ENCODE measurements around the gene GTF3C2. TPM values are rescaled to one million over a fixed set of nuclear protein-coding genes. Genes with fewer than 3 reads are reported as not detected.

The GTF3C2 gene
- total and polyA plus RNA-seq, 4 donors = 9.7 to 20.6 (median 14.7) TPM

- H3K4me3 ChIP-seq (ENCODE audit: low read depth in 1 of 3, low read length in 3 of 3) = no peak overlapping the region
- WGBS = 70% methylated on average over 4 of the region's 4 CpGs
- no peak overlapping the region for H3K9ac ChIP-seq (ENCODE audit: low read depth in 1 of 2, low read length in 2 of 2)
- no peak for DNase-seq (ENCODE audit: low spot score)
- H3K27me3 ChIP-seq (ENCODE audit: control insufficient read depth in 4 of 4, insufficient read depth in 4 of 4, low read length in 3 of 4) = no peaks in the 10 kb centered on the region
- H3K9me3 ChIP-seq (ENCODE audit: control insufficient read depth in 4 of 4, low read length in 3 of 4) = no peaks in the 10 kb centered on the region
- H3K36me3 ChIP-seq (ENCODE audit: control insufficient read depth in 4 of 4, insufficient read depth in 3 of 4, low read depth in 1 of 4, low read length in 3 of 4) = no peaks in the 10 kb centered on the region
- H3K4me1 ChIP-seq (ENCODE audit: control insufficient read depth in 4 of 4, insufficient read depth in 4 of 4, low read length in 3 of 4) = peaks cover 2 to 11% (median 7%) of the 10 kb centered on the region in 4 donors
- H3K27ac ChIP-seq (ENCODE audit: low read depth in 1 of 2, low read length in 2 of 2) = no peak overlapping the region
- no peak for TF ChIP-seq FOXA1 (IDR thresholded peaks at IDR 0.05)
- TF ChIP-seq ZBTB33 (IDR thresholded peaks at IDR 0.05) = no peak
- no peak for TF ChIP-seq JUND (IDR thresholded peaks at IDR 0.05)
- TF ChIP-seq SP1 (IDR thresholded peaks at IDR 0.05) = no peak
- TF ChIP-seq REST (IDR thresholded peaks at IDR 0.05) = no peak
- TF ChIP-seq GABPA (IDR thresholded peaks at IDR 0.05 in 1 of 2, conservative IDR thresholded peaks at IDR 0.05 in 1 of 2) = no peak
- no peak for TF ChIP-seq HNF4A (conservative IDR thresholded peaks at IDR 0.05)
- TF ChIP-seq HNF4G (IDR thresholded peaks at IDR 0.05) = no peak
- no peak for TF ChIP-seq EGR1 (IDR thresholded peaks at IDR 0.05; ENCODE audit: low read depth in 2 of 2)
- no peak for TF ChIP-seq RAD21 (IDR thresholded peaks at IDR 0.05)
- TF ChIP-seq RXRA (IDR thresholded peaks at IDR 0.05) = no peak
- TF ChIP-seq NR2F2 (IDR thresholded peaks at IDR 0.05) = no peak
- no peak for TF ChIP-seq CTCF (IDR thresholded peaks at IDR 0.05; ENCODE audit: low read depth, low read length, missing input control)
- TF ChIP-seq FOXA2 (IDR thresholded peaks at IDR 0.05) = no peak
- TF ChIP-seq ATF3 (IDR thresholded peaks at IDR 0.05) = no peak
- TF ChIP-seq MAX (IDR thresholded peaks at IDR 0.05) = no peak
- TF ChIP-seq YY1 (IDR thresholded peaks at IDR 0.05) = no peak
- TF ChIP-seq TAF1 (conservative IDR thresholded peaks at IDR 0.05) = no peak
Measured at GRCh38 chr2:27296481-27296880, 60.1 kb downstream of the GTF3C2 start.

Data from liver (tissue), 9 donors.